Measurements from ENCODE around the gene KCTD7. TPM values are rescaled to one million over a fixed set of nuclear protein-coding genes. Genes with fewer than 3 reads are reported as not detected.

KCTD7 gene
- total and polyA plus RNA-seq, 2 donors (not counting 1 experiment from before 2014, with no cell fraction given), result 15.2 to 17.4 TPM

- H3K9me3 ChIP-seq (ENCODE audit: control insufficient read depth, insufficient read depth, low read depth, low read length), result no peaks in the 10 kb centered on the region
- H2AFZ ChIP-seq (ENCODE audit: low read length), result no peak overlapping the region
- H3K4me3 ChIP-seq (replicated peaks in 1 of 4; ENCODE audit: control extremely low read depth in 1 of 4, insufficient read depth in 1 of 4, low read depth in 3 of 4, low read length in 4 of 4), result no peak overlapping the region
- H3K27me3 ChIP-seq (ENCODE audit: control insufficient read depth, insufficient read depth, low read length), result no peaks in the 10 kb centered on the region
- H3K4me2 ChIP-seq (ENCODE audit: extremely low read depth, insufficient read depth, low read length), result no peak overlapping the region
- H4K20me1 ChIP-seq (ENCODE audit: control insufficient read depth, extremely low read depth, insufficient read depth, low read length), result no peaks in the 10 kb centered on the region
- DNase-seq (ENCODE audit: low read depth in 2 of 2), result no peak
- peaks cover 4% of the 10 kb centered on the region for H3K36me3 ChIP-seq (ENCODE audit: control insufficient read depth, insufficient read depth, low read length)
- no peak overlapping the region for H3K9ac ChIP-seq (ENCODE audit: insufficient read depth, low read length)
- TF ChIP-seq CTCF (conservative IDR thresholded peaks at IDR 0.05 in 1 of 2, IDR thresholded peaks at IDR 0.05 in 1 of 2; ENCODE audit: low read depth in 1 of 2, low read length in 2 of 2) (no peak), EZH2 (IDR thresholded peaks at IDR 0.05; ENCODE audit: low read length, missing control alignments) (no peak)
- no peak overlapping the region for H3K27ac ChIP-seq (ENCODE audit: insufficient read depth, low read length)
- no peaks in the 10 kb centered on the region for H3K4me1 ChIP-seq (ENCODE audit: control insufficient read depth, extremely low read depth, insufficient read depth, low read length)
- H3K79me2 ChIP-seq (ENCODE audit: control insufficient read depth, insufficient read depth, low read length), result peaks cover 42% of the 10 kb centered on the region
Measured at GRCh38 chr7:66689081-66689480, 60.4 kb downstream of the KCTD7 start.

- TF ChIP-seq EZH2 (IDR thresholded peaks at IDR 0.05; ENCODE audit: low read length, missing control alignments) (no peak), CTCF (conservative IDR thresholded peaks at IDR 0.05 in 1 of 2, IDR thresholded peaks at IDR 0.05 in 1 of 2; ENCODE audit: low read depth in 1 of 2, low read length in 2 of 2) (no peak)
- H3K79me2 ChIP-seq (ENCODE audit: control insufficient read depth, insufficient read depth, low read length), result peaks cover 7% of the 10 kb centered on the region
Measured at GRCh38 chr7:66693331-66693730, 64.7 kb downstream of the KCTD7 start.

More at GRCh38 chr7:66693331-66693730, 64.7 kb downstream of the KCTD7 start:
- H3K4me1 ChIP-seq (ENCODE audit: control insufficient read depth, extremely low read depth, insufficient read depth, low read length), result peaks cover 7% of the 10 kb centered on the region
- H4K20me1 ChIP-seq (ENCODE audit: control insufficient read depth, extremely low read depth, insufficient read depth, low read length), result no peaks in the 10 kb centered on the region
- no peaks in the 10 kb centered on the region for H3K9me3 ChIP-seq (ENCODE audit: control insufficient read depth, insufficient read depth, low read depth, low read length)
- H3K27me3 ChIP-seq (ENCODE audit: control insufficient read depth, insufficient read depth, low read length), result no peaks in the 10 kb centered on the region
- H3K27ac ChIP-seq (ENCODE audit: insufficient read depth, low read length), result no peak overlapping the region
- no peak overlapping the region for H3K4me2 ChIP-seq (ENCODE audit: extremely low read depth, insufficient read depth, low read length)
- DNase-seq (ENCODE audit: low read depth in 2 of 2), result no peak
- no peak overlapping the region for H3K4me3 ChIP-seq (replicated peaks in 1 of 4; ENCODE audit: control extremely low read depth in 1 of 4, insufficient read depth in 1 of 4, low read depth in 3 of 4, low read length in 4 of 4)
- H3K36me3 ChIP-seq (ENCODE audit: control insufficient read depth, insufficient read depth, low read length), result peaks cover 8% of the 10 kb centered on the region
- no peak overlapping the region for H2AFZ ChIP-seq (ENCODE audit: low read length)
- no peak overlapping the region for H3K9ac ChIP-seq (ENCODE audit: insufficient read depth, low read length)

Other genes with a start within 250 kb of the KCTD7 start
- gene RABGEF1, start 111.9 kb downstream of the KCTD7 start, total RNA-seq, result 40.1 and 47.9 TPM in 2 replicates
- 41.6 and 51.7 TPM in 2 replicates for gene RABGEF1, start 111.9 kb downstream of the KCTD7 start, polyA plus RNA-seq